GM12878 (cell line): ENCODE measurements around the gene KCNN3.

Experiments used
- FOXM1 ChIP-seq: IDR thresholded peaks from 2 replicates; pipeline ENCODE4 v1.6.1; 2012; ENCODE audit warnings: low read depth, mild to moderate bottlenecking, inconsistent platforms, low read length, moderate library complexity
- POLR2AphosphoS5 ChIP-seq: IDR thresholded peaks from 2 replicates; pipeline ENCODE4 v1.6.1; 2011; ENCODE audit warnings: mild to moderate bottlenecking, low read length, inconsistent platforms

GRCh38 chr1:154895798-154896197, 25.7 kb upstream of the KCNN3 start:
- no peak for TF ChIP-seq POLR2AphosphoS5
- no peak for TF ChIP-seq FOXM1
